ENCODE data around the gene RGS6. TPM values are rescaled to one million over a fixed set of nuclear protein-coding genes. Genes with fewer than 3 reads are reported as not detected.
A peak's percentile ranks its signal among the peaks of the same experiment; 100 is the strongest.

The RGS6 gene
- total RNA-seq, 1 donor from 2014 or later, result 26.0 TPM

DNA sequence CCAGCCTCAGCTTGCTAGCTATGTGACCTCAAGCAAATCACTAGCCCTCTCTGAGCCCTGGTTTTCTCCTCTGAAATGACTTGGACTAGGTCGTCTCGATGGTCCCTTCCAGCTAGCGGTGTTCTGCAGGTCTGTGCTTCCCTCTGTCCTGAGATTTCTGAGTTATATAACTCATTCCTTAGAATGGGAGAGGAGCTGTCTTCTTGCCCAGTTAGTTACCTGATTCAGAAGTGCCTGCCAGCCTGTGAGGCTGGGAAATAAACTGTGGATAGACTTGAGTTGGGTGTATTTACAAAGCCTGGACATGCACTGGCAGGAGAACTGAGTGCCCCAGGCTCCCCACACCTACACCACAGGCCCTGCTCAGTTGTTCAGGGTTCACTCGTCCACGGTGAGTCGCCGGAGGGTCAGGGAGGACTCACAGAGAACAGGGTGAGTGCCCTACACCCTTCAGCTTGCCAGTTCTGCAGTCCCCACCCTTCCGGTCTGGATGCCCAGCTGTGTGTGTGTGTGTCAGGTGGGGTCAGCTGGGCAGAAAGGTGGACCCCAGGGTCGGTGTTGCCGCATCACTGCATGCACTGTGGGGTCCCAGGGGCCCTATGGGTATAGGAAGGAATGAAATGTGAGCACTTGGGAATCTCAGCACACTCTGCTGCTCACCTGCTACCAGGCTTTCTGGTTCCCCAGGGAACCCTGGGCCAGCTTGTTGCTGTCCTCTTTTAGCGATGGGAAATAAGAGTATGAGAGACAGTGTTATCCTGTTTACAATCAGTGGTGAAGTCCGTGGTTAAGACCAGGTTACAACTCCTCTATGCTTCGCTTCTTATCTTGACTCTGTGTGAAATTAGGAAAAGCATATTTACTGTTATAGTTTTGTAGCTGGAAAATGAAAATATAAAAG lies 613.4 kb downstream of the RGS6 start:
- DNase-seq (no peak), ATAC-seq (no peak)
- intact Hi-C loops (cut with micrococcal nuclease), result no loop called here

DNA sequence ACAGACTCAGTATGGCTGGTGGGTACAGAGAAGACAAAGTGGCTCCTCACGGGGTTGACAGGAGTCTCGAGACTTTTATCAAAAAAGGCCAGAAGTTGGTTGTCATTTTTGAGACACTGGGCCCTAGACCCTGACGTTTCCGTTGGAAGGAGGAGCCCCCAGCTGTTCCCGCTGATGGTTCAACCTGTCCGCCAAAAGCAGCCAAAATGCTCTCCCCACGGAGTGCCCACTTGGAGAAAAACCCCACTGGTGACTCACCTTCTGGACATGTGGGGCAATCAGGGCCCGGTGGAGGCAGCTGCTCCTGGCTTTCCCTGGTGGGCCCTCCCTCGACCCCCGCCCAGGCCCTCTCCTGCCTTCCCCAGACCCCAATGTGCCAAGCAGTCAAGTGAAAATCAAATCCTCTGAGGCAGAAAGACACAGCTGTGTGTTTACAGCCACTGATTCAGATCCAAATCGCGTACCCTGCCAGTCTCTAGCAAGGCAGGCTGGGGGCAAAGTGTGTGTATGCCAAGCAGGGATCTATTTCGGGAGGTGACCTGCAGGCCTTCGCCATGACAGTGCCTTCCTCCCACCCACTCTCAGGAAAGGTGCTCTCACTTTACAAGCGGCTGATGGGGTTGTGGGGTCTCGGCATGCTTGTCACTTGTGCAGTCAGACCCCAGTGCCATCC lies 614.3 kb downstream of the RGS6 start:
- DNase-seq (no peak), ATAC-seq (peak; percentile 60)
- intact Hi-C loops (cut with micrococcal nuclease), result no loop called here

DNA sequence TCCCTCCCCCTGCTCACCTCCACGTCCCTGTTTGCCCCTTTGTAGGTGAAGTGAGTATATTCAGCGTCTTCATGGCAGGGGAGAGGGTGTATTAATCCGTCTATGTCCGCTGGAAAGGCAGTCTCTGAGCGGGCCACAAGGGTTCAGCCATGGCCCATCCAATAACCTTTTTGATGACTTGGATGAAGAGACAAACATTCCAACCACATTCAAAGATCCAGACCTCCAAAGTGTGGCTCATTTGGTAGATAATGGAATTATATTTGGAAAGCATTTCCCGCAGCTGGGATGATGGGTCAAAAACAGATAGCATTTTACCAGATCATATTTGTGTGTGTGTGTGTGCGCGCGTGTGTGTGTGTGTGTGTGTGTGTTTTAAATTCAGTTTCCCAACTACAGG lies 615.8 kb downstream of the RGS6 start:
- ATAC-seq (no peak), DNase-seq (no peak)
- intact Hi-C loops (cut with micrococcal nuclease), result no loop called here

DNA sequence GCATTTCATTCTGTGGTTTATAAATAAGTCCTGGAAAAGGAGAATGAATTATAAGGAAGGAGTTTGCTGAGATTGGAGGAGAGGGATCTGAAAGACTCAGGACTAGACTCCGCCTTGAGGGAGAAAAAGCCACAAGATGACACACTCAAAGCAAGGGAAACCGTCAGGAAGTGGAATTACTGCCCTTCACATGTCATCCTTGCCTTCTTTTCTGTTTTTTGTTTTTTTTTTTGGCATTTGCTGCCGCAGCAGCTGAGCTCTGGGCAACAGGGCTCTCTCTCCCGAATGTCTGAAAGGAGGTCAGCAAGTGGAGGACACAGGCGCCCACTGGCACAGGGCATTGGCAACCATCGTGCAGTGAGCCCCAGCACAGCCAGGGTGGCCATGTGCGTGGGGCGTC lies 616.8 kb downstream of the RGS6 start:
- no peak for ATAC-seq
- intact Hi-C loops (cut with micrococcal nuclease), result no loop called here
- no peak for DNase-seq

DNA sequence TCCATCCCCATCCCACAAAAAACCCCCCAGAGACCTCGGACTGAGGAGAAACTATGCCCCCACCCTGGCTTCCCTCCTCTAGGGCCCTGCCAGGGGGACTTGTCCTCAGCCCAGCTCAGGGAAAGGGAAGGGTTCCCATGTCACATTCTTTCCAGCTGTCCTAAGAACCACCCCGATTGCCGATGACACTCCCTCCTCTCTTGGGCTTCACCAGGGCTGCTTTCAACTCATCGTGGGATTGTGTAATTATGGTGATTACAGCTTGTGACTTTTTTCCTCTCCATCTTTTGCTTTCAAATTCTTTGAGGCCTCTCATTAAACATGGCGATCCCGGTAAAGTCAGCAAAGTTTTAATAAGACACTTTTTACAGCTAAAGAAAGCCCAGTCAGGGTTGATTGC lies 617.6 kb downstream of the RGS6 start:
- ATAC-seq, result no peak
- intact Hi-C loops (cut with micrococcal nuclease), result no loop called here
- DNase-seq, result no peak

DNA sequence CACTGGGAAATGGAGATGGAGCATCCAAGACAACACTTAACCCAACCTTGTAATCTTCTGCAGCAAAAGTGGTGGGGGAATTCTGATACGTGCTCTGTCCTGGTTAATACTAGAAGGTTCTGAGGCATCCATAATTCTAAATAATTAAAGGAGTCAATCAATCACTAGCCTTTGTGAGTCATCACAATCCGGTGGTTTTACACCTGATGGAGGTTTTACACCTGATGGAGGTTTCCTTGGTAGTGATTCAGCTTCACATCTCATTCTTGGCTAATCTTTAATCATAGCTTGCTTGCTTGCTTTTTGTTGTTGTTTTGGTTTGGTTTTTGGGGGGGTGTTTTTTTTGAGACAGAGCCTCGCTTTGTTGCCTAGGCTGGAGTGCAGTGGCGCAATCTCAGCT lies 618.3 kb downstream of the RGS6 start:
- no peak for ATAC-seq
- no peak for DNase-seq
- intact Hi-C loops (cut with micrococcal nuclease), result no loop called here

DNA sequence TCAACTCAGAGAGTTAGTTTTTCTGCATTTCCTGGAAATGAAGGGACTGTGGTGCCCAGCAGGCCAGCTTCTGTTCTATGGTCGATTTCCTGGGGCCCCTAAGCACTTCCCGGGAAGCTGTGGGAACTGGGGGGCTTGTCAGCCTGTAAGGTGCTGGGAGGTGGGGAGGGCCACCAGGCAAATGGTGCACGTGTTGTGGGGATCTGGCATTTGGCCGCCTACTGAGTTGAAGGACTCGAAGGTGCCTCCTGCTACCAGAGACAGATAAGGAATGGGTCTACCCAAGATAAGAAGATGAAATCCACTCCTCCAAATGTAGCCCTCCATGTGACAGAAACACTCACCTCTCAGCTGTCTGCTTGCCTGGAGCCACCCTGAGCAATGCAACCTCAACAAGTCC lies 620.0 kb downstream of the RGS6 start:
- intact Hi-C loops (cut with micrococcal nuclease), result no loop called here
- DNase-seq, result no peak
- no peak for ATAC-seq

DNA sequence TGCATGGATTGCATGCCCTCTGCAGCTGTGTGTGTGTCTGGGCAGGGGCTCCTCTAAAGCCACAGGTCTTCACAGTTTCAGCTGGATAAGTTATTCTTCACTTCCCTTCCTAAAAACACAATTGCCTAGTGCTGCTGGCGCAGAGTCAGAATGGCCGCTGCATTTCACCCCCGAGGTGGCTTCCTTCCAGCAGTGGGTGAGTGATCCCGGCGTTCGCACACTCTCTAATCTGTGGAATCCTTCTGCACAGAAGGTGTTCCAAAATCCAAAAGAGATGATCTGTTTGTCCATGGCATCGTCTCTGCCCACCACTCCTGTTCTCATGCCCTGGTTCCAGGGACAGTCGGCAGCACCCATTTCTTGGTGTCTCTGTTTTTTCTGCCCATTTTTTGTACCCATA lies 620.9 kb downstream of the RGS6 start:
- DNase-seq (no peak), ATAC-seq (peak; percentile 17)
- intact Hi-C loops (cut with micrococcal nuclease), result no loop called here

DNA sequence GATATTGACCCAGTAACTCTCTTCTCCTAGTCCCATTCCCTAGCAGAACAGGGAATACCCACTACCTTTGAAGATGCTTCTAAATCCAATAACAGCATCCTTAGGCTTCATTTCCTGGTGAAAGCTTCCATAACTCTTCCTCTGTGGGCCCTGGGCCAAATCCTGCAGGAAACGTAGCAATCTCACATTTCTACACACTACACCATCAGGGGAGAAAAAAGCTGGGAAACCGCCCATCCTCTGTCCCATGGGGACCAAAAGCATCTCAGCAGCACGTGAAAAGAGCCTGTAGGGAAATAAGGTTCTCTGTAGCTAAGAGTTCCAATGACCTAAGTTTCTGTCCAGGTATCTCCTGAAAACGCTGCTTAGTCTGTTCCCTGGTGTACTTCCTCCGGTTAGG lies 621.4 kb downstream of the RGS6 start:
- DNase-seq (no peak), ATAC-seq (no peak)
- intact Hi-C loops (cut with micrococcal nuclease), result no loop called here

DNA sequence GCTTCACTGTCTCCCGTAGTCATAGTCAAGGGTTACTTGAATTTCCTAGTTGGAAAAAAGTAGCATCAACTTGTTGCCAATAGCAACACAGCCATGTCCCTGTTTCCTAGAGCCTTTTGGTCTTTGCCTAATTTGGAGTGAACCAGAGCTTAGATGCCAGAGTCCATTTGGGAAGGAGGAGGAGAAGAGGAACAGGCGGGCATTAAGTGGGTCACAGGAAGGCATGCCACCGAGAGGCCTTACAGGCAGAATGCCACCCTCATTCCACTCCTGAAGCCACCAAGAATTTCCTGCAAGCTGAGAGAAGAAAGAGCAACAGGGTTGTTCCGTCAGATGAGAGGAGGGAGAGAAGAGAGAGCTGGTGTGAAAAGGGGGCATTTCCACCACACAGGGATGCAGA lies 622.2 kb downstream of the RGS6 start:
- intact Hi-C loops (cut with micrococcal nuclease), result no loop called here
- no peak for DNase-seq
- no peak for ATAC-seq

DNA sequence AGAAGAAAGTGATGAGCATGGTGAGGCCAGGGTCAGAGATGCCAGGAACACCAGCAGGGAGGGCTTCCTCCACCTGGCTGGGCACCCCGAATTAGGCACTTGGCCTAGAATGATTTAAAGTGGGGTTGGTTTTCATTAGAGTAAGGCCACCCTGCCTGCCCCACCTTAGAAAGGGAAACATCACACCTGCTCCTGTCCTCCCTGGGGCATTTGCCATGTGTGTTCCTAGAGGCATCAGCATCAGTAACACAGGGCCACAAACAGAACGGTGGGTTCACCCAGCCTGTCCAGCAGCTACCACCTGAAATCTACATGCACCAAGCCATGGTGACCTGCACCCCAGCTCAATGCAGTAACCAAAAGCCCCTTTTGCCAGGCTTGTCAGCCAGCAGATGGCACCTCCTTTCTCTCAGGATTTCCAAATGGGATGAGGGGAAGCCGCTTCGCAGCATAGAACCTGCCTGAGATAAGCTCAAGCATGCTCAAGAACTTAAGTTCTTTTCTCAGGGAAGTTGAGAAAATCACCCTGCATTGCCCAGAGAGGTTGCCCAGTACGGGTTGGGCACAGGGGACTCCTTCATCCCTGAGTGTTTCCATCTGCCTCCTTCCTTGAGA lies 622.9 kb downstream of the RGS6 start:
- DNase-seq (no peak), ATAC-seq (peak; percentile 17)
- intact Hi-C loops (cut with micrococcal nuclease), result no loop called here

DNA sequence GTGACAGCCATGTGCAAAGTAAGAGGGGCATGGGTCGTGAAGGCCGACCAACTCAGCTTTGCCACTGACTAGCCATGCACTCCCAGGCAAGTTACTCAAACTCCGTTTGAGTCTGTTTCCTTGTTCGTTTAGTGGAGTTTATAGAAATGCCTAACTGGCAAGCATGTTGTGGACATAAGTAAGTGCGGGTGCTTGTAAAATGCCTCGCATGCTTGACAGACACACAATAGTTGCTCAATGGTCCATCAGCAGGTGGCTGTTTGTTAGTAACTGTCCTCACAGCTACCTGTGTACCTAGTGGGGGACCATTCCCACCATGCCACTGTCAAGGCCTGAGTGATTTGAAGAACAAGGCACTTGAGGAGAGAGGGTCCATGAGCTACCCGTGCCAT lies 623.4 kb downstream of the RGS6 start:
- no peak for ATAC-seq
- DNase-seq, result no peak
- intact Hi-C loops (cut with micrococcal nuclease), result no loop called here

DNA sequence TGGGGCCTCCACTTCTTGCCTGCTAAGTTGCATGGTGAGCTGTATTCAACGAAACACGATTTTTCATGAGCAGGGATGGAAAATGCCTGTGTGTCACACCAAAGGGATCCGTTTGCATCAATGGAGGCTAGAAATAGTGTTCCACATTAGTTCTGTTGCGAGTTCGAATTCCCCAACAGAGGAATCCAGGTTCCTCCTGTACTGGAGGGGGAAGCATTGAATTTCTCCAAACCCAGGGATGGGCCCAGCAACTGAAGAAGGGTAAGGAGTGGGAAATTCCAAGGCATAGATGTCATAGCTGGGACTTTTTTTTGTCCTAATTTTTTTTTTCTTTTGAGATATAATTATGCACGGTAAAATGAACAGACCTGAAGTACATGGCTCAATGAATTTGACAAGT lies 625.4 kb downstream of the RGS6 start:
- DNase-seq, result no peak
- no peak for ATAC-seq
- intact Hi-C loops (cut with micrococcal nuclease), result no loop called here

DNA sequence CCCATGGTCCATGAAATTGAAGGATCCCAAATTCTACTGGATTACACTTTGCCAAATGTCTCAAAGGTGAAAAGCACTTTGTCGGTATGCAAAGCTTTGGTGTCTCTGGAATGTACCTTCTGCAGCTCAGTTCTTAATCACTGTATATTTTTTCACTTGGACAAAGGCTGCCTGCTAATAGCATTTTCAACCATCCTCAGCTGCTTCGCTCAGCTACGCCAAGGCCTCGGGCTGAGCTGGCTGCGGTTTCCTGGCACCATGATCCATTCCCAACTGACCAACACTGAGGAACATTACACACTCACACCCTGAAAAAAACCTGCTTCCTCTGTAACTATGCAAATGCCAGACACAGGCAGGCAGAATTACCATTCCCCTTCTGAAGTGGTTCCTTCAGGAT lies 626.5 kb downstream of the RGS6 start:
- ATAC-seq (peak; percentile 22), DNase-seq (no peak)

DNA sequence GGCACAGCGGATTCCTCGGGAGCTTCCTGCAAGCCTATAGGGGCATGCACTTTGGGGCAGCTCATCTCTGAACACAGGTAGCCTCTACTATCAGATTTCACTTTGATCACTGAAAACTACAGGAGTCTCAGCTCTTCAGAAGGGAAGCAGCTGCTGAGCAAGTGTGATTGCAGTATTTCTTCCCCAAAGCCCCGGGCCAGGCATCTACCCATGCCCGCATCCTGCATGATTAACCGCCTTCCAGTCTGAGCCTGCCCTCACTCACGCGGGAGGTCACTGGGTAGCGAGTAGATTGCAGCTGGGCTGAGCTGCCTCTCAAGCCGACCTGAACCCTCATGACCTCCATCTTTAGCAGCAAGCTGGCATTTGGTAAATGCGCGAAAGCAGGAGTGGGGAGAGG lies 627.0 kb downstream of the RGS6 start:
- DNase-seq (no peak), ATAC-seq (no peak)

More for the DNA sequence above, 626.5 kb downstream of the RGS6 start:
- intact Hi-C loops (cut with micrococcal nuclease), result no loop called here

DNA sequence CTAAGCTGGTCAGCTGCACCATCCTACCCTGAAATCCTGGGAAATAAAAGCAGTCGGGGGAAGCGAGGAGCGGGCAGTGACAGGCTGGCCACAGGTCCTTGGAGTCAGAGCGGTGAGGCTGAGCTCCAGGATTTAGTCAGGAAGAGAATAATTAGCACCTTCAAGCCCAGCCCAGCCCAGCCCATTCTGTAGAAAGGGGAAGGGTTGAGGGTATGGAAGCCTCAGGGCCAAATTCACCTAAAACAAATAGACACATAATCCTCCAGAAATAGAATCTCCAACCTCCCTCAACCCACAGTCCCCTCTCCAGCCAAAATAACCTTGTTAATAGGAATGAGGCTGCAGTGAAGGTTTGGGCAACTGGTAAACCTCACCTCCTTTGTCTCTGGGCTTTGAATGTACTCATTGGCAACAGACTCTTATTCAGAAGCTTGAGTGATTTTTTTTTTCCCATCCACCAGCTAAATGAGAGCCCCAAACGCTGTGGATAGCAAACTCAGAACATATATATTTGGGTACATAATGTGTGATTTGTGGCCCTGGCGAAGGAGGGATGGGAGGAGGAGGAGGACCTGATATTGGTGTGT lies 627.5 kb downstream of the RGS6 start:
- ATAC-seq (peak; percentile 9), DNase-seq (no peak)
- intact Hi-C loops (cut with micrococcal nuclease), result no loop called here

More for the DNA sequence above, 627.0 kb downstream of the RGS6 start:
- intact Hi-C loops (cut with micrococcal nuclease), result no loop called here

DNA sequence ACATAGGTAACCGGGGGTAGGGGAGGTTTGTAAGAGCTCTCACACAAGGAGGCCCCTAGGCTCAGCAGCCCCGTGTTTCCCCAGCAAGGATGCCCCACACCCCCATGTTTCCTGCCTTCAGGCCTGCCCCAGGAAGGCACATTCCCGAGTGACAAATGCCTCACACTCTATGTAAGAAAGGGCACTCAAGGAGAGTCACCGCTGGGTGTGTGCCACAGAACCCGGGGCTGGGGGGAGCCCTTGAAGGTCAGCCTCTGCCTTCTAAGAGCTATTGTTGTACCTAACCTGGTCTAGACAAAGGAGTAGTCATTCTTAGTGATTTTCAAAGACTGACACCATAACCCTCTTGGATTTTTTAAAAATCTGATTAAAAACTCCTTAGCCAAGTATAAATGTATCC lies 628.1 kb downstream of the RGS6 start:
- ATAC-seq (peak; percentile 61), DNase-seq (peak; percentile 56)
- intact Hi-C loops (cut with micrococcal nuclease), result no loop called here

DNA sequence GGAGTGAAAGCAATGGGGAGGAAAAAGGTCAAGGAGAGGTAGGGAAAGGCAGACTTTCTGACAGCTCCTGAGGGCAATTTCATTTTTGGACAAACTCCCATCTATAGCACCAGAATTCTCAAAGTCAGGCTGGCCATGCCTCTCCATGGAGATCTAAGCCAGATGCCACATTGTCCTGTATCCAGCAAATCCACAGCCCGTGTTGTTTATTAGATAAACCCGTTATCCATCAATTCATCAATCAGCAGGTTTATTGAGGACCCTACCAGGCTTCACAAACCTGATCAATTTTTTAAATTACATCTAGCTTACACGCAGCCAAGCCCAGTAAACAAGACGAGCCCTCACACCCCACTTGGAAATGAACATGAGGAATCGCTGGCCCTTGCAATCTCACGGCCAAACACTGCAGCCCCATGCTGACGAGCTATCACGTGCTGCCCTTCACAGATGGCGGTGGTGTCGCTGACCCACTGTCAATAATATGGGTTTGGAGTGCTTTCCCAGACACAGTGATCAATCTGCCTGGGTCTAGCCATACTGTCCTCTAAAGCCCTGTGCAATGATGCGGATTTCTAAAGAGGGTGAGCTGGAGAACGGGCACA lies 628.8 kb downstream of the RGS6 start:
- no peak for ATAC-seq
- DNase-seq, result no peak
- intact Hi-C loops (cut with micrococcal nuclease), result no loop called here

DNA sequence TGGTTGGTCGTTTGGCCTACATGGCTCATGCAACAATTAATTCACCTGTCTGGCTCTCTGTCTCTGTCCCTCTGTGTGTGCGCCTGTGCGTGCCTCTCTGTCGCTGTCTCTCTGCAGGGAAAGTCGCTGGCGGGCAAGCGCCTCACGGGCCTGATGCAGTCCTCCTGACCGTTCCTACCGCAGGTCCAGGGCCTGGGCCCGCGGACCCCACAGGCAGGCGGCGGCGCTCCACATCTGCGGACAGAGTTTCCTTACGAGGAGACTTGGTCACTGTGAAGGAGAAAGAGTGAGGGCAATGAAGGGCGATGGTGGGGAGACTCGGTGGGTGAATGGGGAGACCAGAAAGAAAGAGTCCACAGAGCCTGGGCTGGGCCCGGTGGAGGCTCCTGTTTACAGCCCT lies 630.1 kb downstream of the RGS6 start:
- ATAC-seq, result no peak
- DNase-seq, result no peak
- intact Hi-C loops (cut with micrococcal nuclease), result no loop called here

DNA sequence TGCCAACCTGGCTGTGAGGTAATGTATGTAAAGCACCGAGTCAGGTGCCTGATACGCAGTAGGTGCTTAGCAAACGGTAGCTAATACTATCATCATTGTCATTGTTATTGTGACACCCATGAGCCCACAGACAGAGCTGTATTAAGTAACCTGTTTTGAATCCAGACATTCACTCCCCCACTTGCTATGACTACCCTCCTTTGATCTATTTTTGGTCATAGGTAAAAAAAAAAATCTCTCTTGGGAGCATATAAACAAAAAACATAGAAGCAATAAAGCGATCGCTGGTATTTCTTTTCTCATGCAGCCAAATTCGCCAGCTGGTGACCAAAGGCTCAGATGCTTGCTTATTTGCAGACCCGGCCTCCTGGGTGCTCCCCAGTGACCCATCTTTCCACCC lies 631.4 kb downstream of the RGS6 start:
- ATAC-seq (no peak), DNase-seq (no peak)
- intact Hi-C loops (cut with micrococcal nuclease), result no loop called here
